Measurements from ENCODE around the gene SARS2.

SARS2 gene

DNA sequence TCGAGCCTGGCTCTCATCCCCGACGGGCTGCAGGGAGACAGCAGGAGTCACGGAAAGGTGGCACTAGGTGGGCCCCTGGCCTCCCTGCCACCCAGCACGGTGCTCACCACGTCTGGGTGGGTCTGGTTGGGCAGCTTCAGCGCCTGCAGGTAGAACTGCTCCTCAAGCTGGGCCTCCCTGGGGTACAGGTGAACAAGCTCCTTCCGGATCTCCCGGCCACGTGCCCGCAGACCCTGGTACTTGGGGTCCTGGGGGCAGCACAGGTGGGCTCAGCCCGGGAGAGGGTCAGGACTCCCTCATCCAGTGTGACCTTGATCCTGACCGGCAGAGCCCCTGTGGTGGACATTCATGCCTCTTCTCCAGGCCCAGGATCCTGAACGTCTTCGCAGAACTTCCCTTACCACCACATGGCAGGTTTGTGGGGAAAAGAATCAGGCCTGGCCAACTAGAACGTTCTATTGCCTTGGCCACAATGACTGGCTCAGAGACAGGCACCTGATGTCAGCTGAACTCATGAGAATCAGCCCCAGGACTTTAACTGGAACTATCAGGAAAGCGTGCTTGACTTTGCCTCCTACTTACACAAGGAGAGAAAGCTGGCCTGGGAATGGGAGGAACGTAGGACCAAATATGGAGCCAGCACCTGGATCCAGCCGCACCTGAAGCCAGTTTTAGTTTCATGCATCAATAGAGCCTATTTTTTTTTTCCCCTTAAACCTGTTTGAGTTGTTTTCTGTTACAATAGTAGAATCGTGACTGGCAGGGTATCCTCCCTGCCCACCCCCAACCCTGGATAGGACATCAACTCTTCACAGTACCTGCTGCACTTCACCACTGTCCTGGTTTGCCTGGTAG is 8.9 kb downstream of the SARS2 start:
- no peak for TF ChIP-seq CTCF (IDR thresholded peaks at IDR 0.05; ENCODE audit: borderline replicate concordance, insufficient read depth, low read depth, low read length)
- no peak overlapping the region for H3K4me3 ChIP-seq (ENCODE audit: low read depth, low read length)

DNA sequence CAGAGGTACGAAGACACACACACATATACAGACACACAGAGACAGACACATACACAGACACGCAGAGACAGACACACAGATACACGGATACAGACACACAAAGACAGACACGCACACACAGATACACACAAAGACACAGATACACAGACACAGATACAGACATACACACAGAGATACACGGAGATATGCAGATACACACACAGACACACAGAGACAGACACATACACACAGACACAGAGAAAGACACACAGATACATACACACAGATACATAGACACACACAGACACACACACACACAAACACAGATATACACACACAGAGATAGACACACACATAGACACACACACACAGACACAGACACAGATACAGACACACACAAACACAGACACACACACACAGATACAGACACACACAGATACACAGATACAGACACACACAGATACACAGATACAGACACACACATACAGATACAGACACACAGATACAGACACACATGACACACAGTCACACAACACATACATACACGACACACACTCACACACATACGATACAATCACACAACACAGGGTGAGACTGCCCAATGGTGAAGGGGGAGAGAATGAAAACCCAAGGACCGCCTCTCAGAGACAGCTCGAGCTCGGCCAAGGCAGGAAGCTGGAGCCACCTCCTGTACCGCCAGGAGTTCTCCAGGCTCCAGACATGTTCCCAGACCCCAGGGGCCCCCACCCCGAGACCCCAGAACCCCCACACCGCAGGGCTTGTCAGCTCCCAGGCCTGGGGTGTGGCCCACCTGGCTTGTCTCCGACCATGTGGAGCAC is 9.8 kb downstream of the SARS2 start:
- no peak for TF ChIP-seq CTCF (IDR thresholded peaks at IDR 0.05; ENCODE audit: borderline replicate concordance, insufficient read depth, low read depth, low read length)
- H3K4me3 ChIP-seq (ENCODE audit: low read depth, low read length), result no peak overlapping the region

GRCh38 chr19:38919837-38920601 is 10.5 kb downstream of the SARS2 start:
- no peak for TF ChIP-seq CTCF (IDR thresholded peaks at IDR 0.05; ENCODE audit: borderline replicate concordance, insufficient read depth, low read depth, low read length)

DNA sequence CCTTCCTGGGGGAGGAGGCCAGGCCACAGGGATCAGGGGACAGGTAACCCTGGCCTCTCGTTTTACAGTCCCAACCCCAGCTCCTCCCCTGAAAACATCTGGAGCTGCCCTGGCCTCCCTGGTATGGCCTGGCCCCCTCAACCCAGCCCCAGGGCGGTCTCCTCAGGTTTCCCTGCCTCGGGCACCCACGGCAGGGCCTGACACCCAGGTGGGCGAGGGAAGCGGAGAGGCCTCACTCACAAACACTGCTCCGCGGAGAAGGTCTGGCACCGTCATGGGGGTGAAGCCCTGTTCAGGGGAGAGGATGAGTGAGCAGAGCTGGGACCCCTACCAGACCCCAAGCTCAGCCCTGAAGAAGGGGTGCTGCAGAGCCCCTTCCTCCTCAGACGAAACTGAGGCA is 12.0 kb downstream of the SARS2 start:
- H3K4me3 ChIP-seq (ENCODE audit: low read depth, low read length), result no peak overlapping the region
- no peak for TF ChIP-seq CTCF (IDR thresholded peaks at IDR 0.05; ENCODE audit: borderline replicate concordance, insufficient read depth, low read depth, low read length)

More at GRCh38 chr19:38919837-38920601, 10.5 kb downstream of the SARS2 start:
- no peak overlapping the region for H3K4me3 ChIP-seq (ENCODE audit: low read depth, low read length)

DNA sequence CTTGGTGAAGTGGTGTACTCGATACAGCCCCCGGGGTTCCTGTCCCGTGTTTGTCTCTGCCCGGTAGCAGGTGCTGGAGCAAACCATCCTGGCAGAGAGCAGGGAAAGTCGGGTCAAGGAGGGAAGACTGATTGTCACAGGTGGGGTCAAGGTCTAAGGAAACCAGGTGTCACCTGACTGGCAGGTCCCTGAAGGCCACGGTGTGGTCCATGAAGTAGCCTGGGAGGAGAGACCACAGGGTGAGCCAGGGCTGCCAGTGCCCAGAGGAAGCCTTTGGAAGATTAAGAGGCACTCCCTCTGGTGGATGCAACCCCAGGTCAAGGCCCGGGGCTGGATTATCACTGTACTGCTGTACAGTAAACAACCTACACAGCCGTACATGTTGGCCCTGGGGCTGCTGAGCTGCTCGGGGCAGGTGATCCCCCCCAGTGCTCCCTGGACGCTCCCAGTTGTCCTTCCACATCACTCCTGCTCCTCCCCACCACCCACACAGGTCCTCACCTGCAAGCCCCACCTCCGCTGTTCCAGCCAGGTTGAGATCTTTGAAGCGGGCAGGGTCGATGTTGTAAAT is 12.6 kb downstream of the SARS2 start:
- H3K4me3 ChIP-seq (ENCODE audit: low read depth, low read length), result no peak overlapping the region
- TF ChIP-seq CTCF (IDR thresholded peaks at IDR 0.05; ENCODE audit: borderline replicate concordance, insufficient read depth, low read depth, low read length), result no peak

- TF ChIP-seq CTCF (IDR thresholded peaks at IDR 0.05; ENCODE audit: borderline replicate concordance, insufficient read depth, low read depth, low read length), result no peak
- no peak overlapping the region for H3K4me3 ChIP-seq (ENCODE audit: low read depth, low read length)
Observed at GRCh38 chr19:38917516-38917915, 13.0 kb downstream of the SARS2 start.
